Measurements from ENCODE around the gene ADRB1. TPM values are rescaled to one million over a fixed set of nuclear protein-coding genes. Genes with fewer than 3 reads are reported as not detected.

The ADRB1 gene
- total RNA-seq, 1 donor from 2014 or later = not detected

- intact Hi-C loops (cut with micrococcal nuclease) = no loop called here
- no peak overlapping the region for H3K4me3 Mint-ChIP-seq (ENCODE audit: low read depth)
- H3K27me3 Mint-ChIP-seq (ENCODE audit: low read depth) = peaks cover 71% of the 10 kb centered on the region
- H3K36me3 Mint-ChIP-seq (ENCODE audit: low read depth) = no peaks in the 10 kb centered on the region
- DNase-seq (ENCODE audit: low spot score) = no peak
- H3K27ac Mint-ChIP-seq = no peak overlapping the region
- no peaks in the 10 kb centered on the region for H3K9me3 Mint-ChIP-seq
- peaks cover 16% of the 10 kb centered on the region for H3K4me1 Mint-ChIP-seq (ENCODE audit: low read depth)
Measured at GRCh38 chr10:114048472-114048871, 4.8 kb downstream of the ADRB1 start.

- intact Hi-C loops (cut with micrococcal nuclease) = no loop called here
- peaks cover 67% of the 10 kb centered on the region for H3K27me3 Mint-ChIP-seq (ENCODE audit: low read depth)
- H3K4me3 Mint-ChIP-seq (ENCODE audit: low read depth) = no peak overlapping the region
Measured at GRCh38 chr10:114051714-114052113, 8.0 kb downstream of the ADRB1 start.

DNA sequence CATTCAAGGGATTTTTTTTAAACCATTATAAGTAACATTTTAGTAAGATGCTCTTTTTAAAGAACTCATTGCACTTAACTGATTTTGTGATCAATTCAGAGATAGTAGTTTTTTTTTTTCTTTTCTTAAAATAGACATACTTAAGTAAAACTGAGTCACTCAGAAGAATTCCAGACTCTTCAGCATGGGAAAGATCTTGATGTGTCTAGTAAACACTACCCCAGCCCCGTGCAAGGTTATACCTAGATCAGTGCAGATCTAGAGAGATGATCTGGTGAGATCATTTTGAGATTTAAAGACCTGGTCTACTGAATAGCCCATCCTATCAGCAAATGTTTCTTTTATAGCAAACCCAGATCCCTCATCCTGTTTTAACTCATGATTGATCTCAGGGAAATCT, 8.6 kb downstream of the ADRB1 start:
- no peak overlapping the region for H3K27ac Mint-ChIP-seq
- intact Hi-C loops (cut with micrococcal nuclease) = no loop called here
- peaks cover 65% of the 10 kb centered on the region for H3K27me3 Mint-ChIP-seq (ENCODE audit: low read depth)
- no peaks in the 10 kb centered on the region for H3K9me3 Mint-ChIP-seq
- H3K36me3 Mint-ChIP-seq (ENCODE audit: low read depth) = no peaks in the 10 kb centered on the region
- H3K4me3 Mint-ChIP-seq (ENCODE audit: low read depth) = no peak overlapping the region
- H3K4me1 Mint-ChIP-seq (ENCODE audit: low read depth) = peaks cover 7% of the 10 kb centered on the region
- no peak for DNase-seq (ENCODE audit: low spot score)

More at GRCh38 chr10:114051714-114052113, 8.0 kb downstream of the ADRB1 start:
- H3K4me1 Mint-ChIP-seq (ENCODE audit: low read depth) = peaks cover 7% of the 10 kb centered on the region
- H3K36me3 Mint-ChIP-seq (ENCODE audit: low read depth) = no peaks in the 10 kb centered on the region
- DNase-seq (ENCODE audit: low spot score) = no peak
- no peaks in the 10 kb centered on the region for H3K9me3 Mint-ChIP-seq
- H3K27ac Mint-ChIP-seq = no peak overlapping the region

DNA sequence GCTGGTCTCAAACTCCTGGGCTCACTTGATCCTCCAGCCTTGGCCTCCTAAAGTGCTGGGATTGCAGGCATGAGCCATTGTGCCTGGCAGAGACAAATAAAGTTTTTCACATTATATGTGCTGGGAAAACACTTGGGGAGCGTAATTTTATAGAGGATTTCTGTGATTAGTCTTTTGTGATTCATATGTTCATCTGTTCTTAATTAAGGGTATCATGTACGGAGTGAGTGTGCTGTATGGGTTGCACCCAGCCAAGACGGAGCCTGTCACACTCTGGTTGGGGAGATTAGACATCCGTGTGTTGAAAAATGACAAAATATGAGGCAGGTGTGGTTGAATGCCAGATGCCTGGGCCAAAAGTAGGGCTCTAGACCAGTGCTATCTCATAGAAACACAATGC, 10.3 kb downstream of the ADRB1 start:
- peaks cover under 1% of the 10 kb centered on the region for H3K4me1 Mint-ChIP-seq (ENCODE audit: low read depth)
- no peak overlapping the region for H3K4me3 Mint-ChIP-seq (ENCODE audit: low read depth)
- H3K9me3 Mint-ChIP-seq = no peaks in the 10 kb centered on the region
- intact Hi-C loops (cut with micrococcal nuclease) = no loop called here
- H3K27me3 Mint-ChIP-seq (ENCODE audit: low read depth) = peaks cover 64% of the 10 kb centered on the region
- no peak overlapping the region for H3K27ac Mint-ChIP-seq
- no peaks in the 10 kb centered on the region for H3K36me3 Mint-ChIP-seq (ENCODE audit: low read depth)
- DNase-seq (ENCODE audit: low spot score) = no peak

GRCh38 chr10:114057855-114058254, 14.2 kb downstream of the ADRB1 start:
- no peak for DNase-seq (ENCODE audit: low spot score)
- Mint-ChIP-seq H3K27me3 (ENCODE audit: low read depth) (peaks cover 53% of the 10 kb centered on the region), H3K27ac (no peak overlapping the region), H3K36me3 (ENCODE audit: low read depth) (no peaks in the 10 kb centered on the region), H3K9me3 (no peaks in the 10 kb centered on the region), H3K4me1 (ENCODE audit: low read depth) (peaks cover 19% of the 10 kb centered on the region), H3K4me3 (ENCODE audit: low read depth) (no peak overlapping the region)
- intact Hi-C loops (cut with micrococcal nuclease) = no loop called here

- no peak for DNase-seq (ENCODE audit: low spot score)
- Mint-ChIP-seq H3K27me3 (ENCODE audit: low read depth) (peaks cover 55% of the 10 kb centered on the region), H3K27ac (no peak overlapping the region), H3K9me3 (no peaks in the 10 kb centered on the region), H3K4me1 (ENCODE audit: low read depth) (peaks cover 19% of the 10 kb centered on the region), H3K36me3 (ENCODE audit: low read depth) (no peaks in the 10 kb centered on the region), H3K4me3 (ENCODE audit: low read depth) (no peak overlapping the region)
- intact Hi-C loops (cut with micrococcal nuclease) = no loop called here
Measured at GRCh38 chr10:114058297-114058696, 14.6 kb downstream of the ADRB1 start.

DNA sequence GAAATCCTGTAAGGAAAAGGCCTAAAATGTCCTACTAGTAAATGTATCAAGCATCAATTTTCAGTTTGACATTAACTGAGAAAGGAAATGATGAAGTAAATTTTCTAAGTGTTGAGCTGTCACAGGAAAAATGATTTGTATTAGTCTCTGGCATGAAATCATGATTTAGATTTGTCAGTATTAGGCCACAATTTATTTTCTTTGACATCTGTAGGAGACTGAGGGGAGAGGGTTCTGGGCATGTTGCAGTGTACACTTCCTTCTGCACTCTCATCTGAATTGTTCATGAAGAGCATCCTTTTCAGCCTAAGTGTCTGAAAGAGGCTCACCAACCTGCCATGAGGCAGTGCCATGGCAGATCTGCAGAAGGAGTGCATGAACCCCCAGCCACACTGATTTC, 15.9 kb downstream of the ADRB1 start:
- intact Hi-C loops (cut with micrococcal nuclease) = no loop called here
- Mint-ChIP-seq H3K27ac (no peak overlapping the region), H3K36me3 (ENCODE audit: low read depth) (no peaks in the 10 kb centered on the region), H3K9me3 (no peaks in the 10 kb centered on the region), H3K4me1 (ENCODE audit: low read depth) (peaks cover 19% of the 10 kb centered on the region), H3K27me3 (ENCODE audit: low read depth) (peaks cover 57% of the 10 kb centered on the region), H3K4me3 (ENCODE audit: low read depth) (no peak overlapping the region)
- no peak for DNase-seq (ENCODE audit: low spot score)

GRCh38 chr10:114060456-114060855, 16.8 kb downstream of the ADRB1 start:
- Mint-ChIP-seq H3K27ac (no peak overlapping the region), H3K4me1 (ENCODE audit: low read depth) (peaks cover 19% of the 10 kb centered on the region), H3K4me3 (ENCODE audit: low read depth) (no peak overlapping the region), H3K27me3 (ENCODE audit: low read depth) (peaks cover 61% of the 10 kb centered on the region), H3K9me3 (no peaks in the 10 kb centered on the region), H3K36me3 (ENCODE audit: low read depth) (no peaks in the 10 kb centered on the region)
- no peak for DNase-seq (ENCODE audit: low spot score)
- intact Hi-C loops (cut with micrococcal nuclease) = no loop called here

- H3K27me3 Mint-ChIP-seq (ENCODE audit: low read depth) = peaks cover 63% of the 10 kb centered on the region
- H3K27ac Mint-ChIP-seq = no peak overlapping the region
- H3K4me1 Mint-ChIP-seq (ENCODE audit: low read depth) = peaks cover 19% of the 10 kb centered on the region
- H3K9me3 Mint-ChIP-seq = no peaks in the 10 kb centered on the region
- no peak overlapping the region for H3K4me3 Mint-ChIP-seq (ENCODE audit: low read depth)
- no peaks in the 10 kb centered on the region for H3K36me3 Mint-ChIP-seq (ENCODE audit: low read depth)
- no peak for DNase-seq (ENCODE audit: low spot score)
- intact Hi-C loops (cut with micrococcal nuclease) = no loop called here
Measured at GRCh38 chr10:114061148-114061547, 17.5 kb downstream of the ADRB1 start.

GRCh38 chr10:114061789-114062188, 18.1 kb downstream of the ADRB1 start:
- intact Hi-C loops (cut with micrococcal nuclease) = no loop called here
- Mint-ChIP-seq H3K4me1 (ENCODE audit: low read depth) (peaks cover 19% of the 10 kb centered on the region), H3K36me3 (ENCODE audit: low read depth) (no peaks in the 10 kb centered on the region), H3K4me3 (ENCODE audit: low read depth) (no peak overlapping the region), H3K27me3 (ENCODE audit: low read depth) (peaks cover 65% of the 10 kb centered on the region), H3K27ac (no peak overlapping the region), H3K9me3 (no peaks in the 10 kb centered on the region)
- no peak for DNase-seq (ENCODE audit: low spot score)

- Mint-ChIP-seq H3K27ac (no peak overlapping the region), H3K36me3 (ENCODE audit: low read depth) (no peaks in the 10 kb centered on the region), H3K4me3 (ENCODE audit: low read depth) (no peak overlapping the region), H3K27me3 (ENCODE audit: low read depth) (peaks cover 51% of the 10 kb centered on the region), H3K9me3 (no peaks in the 10 kb centered on the region), H3K4me1 (ENCODE audit: low read depth) (peaks cover 28% of the 10 kb centered on the region)
- intact Hi-C loops (cut with micrococcal nuclease) = no loop called here
- DNase-seq (ENCODE audit: low spot score) = no peak
Measured at GRCh38 chr10:114064151-114065048, 20.7 kb downstream of the ADRB1 start.

DNA sequence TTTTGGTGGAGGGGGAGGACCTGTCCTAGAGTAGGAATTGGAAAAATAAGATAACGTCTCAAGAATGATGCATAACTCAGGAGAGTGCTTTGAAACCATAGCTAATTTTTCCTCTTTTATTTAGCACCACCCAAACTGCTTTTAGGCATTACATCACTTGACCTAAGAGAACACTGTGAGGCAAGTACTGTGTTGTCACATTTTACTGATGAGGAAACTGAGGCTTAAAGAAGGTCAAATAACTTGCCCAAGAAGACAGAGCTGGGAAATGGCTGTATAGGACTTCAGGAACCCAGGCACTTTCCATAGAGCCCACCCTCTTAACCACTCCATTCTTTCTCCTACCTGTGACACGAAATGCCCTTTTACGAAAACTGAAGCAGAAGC, 21.4 kb downstream of the ADRB1 start:
- Mint-ChIP-seq H3K27ac (no peak overlapping the region), H3K27me3 (ENCODE audit: low read depth) (peaks cover 47% of the 10 kb centered on the region), H3K4me3 (ENCODE audit: low read depth) (no peak overlapping the region), H3K9me3 (no peaks in the 10 kb centered on the region), H3K4me1 (ENCODE audit: low read depth) (peaks cover 22% of the 10 kb centered on the region), H3K36me3 (ENCODE audit: low read depth) (no peaks in the 10 kb centered on the region)
- DNase-seq (ENCODE audit: low spot score) = no peak
- intact Hi-C loops (cut with micrococcal nuclease) = no loop called here

DNA sequence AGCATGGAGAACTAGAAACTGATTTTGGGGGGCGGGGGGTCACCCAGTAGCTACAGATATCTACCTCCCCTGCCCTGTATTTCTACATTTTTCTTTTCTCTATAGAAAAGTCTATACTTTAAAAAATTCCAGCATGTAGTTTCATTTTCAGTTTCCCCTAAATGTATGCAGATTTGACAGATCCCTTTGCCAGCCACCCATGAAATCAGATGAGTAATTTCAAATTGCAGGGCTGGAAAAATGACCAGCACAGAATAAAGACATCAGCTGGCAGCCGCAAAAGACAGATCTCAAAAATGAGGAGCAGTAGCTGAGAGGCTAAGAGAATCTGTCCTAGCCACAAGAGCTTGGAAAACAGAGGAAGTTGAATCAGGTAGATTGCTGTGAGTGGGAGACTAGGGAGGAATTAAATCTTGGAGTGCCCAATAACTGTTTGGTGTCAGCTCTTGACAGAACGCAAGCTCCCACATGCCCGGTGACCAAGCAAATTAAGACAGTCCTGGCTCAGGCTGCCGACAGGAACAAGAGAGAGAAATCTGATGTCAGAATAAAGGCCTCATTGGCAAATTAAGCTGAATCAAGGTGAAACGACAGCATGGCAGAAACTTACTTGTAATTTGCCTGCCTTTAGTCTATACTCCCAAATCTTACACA, 24.5 kb downstream of the ADRB1 start:
- peaks cover 15% of the 10 kb centered on the region for H3K4me1 Mint-ChIP-seq (ENCODE audit: low read depth)
- H3K9me3 Mint-ChIP-seq = no peaks in the 10 kb centered on the region
- intact Hi-C loops (cut with micrococcal nuclease) = no loop called here
- H3K27ac Mint-ChIP-seq = no peak overlapping the region
- H3K36me3 Mint-ChIP-seq (ENCODE audit: low read depth) = no peaks in the 10 kb centered on the region
- DNase-seq (ENCODE audit: low spot score) = no peak
- H3K4me3 Mint-ChIP-seq (ENCODE audit: low read depth) = no peak overlapping the region
- peaks cover 50% of the 10 kb centered on the region for H3K27me3 Mint-ChIP-seq (ENCODE audit: low read depth)
